K562 (cell line): ENCODE results near the gene TGM1. TPM values are rescaled to one million over a fixed set of nuclear protein-coding genes. Genes with fewer than 3 reads are reported as not detected.
A peak's percentile ranks its signal among the peaks of the same experiment; 100 is the strongest.

Experiments used
- DLX4 ChIP-seq: fragments of 250-450 bp; sonication (Bioruptor Pico); IDR thresholded peaks from 2 replicates; pipeline ENCODE4 v1.6.1; 2021; ENCODE audit warnings: mild to moderate bottlenecking
- ERF ChIP-seq: fragments of 450-650 bp; formaldehyde crosslinking; IDR thresholded peaks from 2 replicates; pipeline ENCODE4 v1.4.0; 2020; ENCODE audit warnings: mild to moderate bottlenecking, mixed read lengths
- MGA ChIP-seq: fragments of 450-650 bp; IDR thresholded peaks from 2 replicates; pipeline ENCODE4 v1.6.1; 2016; ENCODE audit warnings: mild to moderate bottlenecking, moderate library complexity
- NFRKB ChIP-seq: fragments of 450-650 bp; IDR thresholded peaks from 2 replicates; pipeline ENCODE4 v1.6.1; 2016; ENCODE audit warnings: low read depth
- SRSF9 ChIP-seq: fragments of 200-400 bp; formaldehyde crosslinking; IDR thresholded peaks from 2 replicates; pipeline ENCODE4 v1.6.1; 2017; ENCODE audit warnings: low read depth, low read length, borderline replicate concordance
- ZNF253 ChIP-seq: fragments of 250-450 bp; sonication (Bioruptor Pico); conservative IDR thresholded peaks from 2 replicates; pipeline ENCODE4 v1.6.1; 2021; ENCODE audit warnings: mild to moderate bottlenecking
- ZNF407 ChIP-seq: fragments of 450-650 bp; IDR thresholded peaks from 2 replicates; pipeline ENCODE4 v1.6.1; 2016; ENCODE audit warnings: low read depth
- ZNF561 ChIP-seq: fragments of 450-650 bp; formaldehyde crosslinking; conservative IDR thresholded peaks from 2 replicates; pipeline ENCODE4 v1.4.0; 2020; ENCODE audit warnings: mild to moderate bottlenecking, moderate library complexity
- polyA plus RNA-seq, 8 experiments: library from polyadenylated mRNA; depleted of rRNA in 4 of 8; stranded (reverse) in 5 of 8; unstranded in 3 of 8; fragments of >200 nt; fragmentation: Nextera tagmentation in 2 of 8; fragmentation: Illumina TruSeq in 1 of 8; extraction: Ambion mirVana in 2 of 8; extraction: Trizol in 1 of 8; gene quantifications; 2 replicates each; pipeline versions ENCODE4 v1.2.1 to v1.2.3, GENCODE V29; 2011 to 2014; ENCODE audit warnings: inconsistent platforms in 1 of 8, missing spikeins in 1 of 8
- total RNA-seq, 7 experiments: library from RNA; depleted of rRNA in 6 of 7; stranded (reverse); fragments of >200 nt in 6 of 7; fragmentation: Illumina TruSeq in 2 of 7; extraction: Trizol in 2 of 7; gene quantifications; 2 replicates each; pipeline versions ENCODE4 v1.2.1 to v1.2.3, GENCODE V29; 2011 to 2021; ENCODE audit warnings: low replicate concordance in 1 of 7

TGM1 gene
- total and polyA plus RNA-seq, 9 of the 15 experiments (the other 6 are each of a cell fraction or from before 2014, with no cell fraction given): 0.13 to 4.4 (median 0.88) TPM

GRCh38 chr14:24271834-24272263 lies 8.9 kb upstream of the TGM1 start (continued):
- TF ChIP-seq ZNF407 (no peak), ERF (no peak), ZNF561 (CRISPR knock-in tag) (no peak), ZNF253 (CRISPR knock-in tag) (no peak), MGA (0 out of 2 replicates have a peak, but pooled peaks have one; percentile 58), DLX4 (CRISPR knock-in tag) (no peak), NFRKB (no peak), SRSF9 (no peak)
